ENCODE data around the gene BAG2.
A peak's percentile ranks its signal among the peaks of the same experiment; 100 is the strongest.

DNA sequence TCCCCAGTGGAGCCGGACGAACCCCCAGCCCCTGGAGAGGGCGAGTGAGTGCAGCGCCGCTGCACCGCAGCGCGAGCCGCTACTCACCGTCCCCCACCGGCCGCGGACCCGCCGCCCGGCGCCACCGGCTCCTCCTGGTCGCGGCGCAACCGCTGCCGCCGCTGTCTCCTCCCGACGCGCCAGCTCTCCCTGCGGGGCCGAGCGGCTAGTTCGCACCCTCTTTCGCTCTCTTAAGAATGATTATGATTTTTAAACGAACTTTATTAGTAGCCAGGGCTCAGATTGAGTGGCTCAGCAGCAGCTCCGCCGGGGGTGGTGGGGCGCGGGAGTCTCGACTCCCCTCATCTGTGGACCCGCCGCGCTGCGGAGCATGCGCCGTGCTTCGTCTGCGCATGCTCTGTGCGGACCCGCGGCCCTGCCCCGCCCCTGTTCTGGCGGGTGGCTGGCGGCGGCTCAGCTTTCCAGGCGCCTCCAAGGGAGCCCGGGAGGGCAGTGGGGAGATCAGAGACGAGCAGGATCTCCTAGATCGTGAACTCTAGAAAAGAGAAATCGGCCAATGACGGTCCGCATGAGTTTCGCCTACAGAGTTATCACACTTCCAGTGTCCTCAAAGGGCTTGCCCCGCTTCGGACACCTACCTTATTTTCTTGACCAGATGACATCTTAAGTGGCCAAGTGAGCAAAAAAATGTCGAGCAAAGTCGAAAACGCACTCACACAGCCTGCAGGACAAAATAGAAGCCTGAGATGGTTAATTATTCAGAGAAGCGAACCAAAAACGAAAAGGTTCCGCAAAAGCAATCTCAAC is 50.0 kb downstream of the BAG2 start, which contains the start of gene RAB23:
- TF ChIP-seq POLR2A (IDR thresholded peaks at IDR 0.05), result peak in 1 of 4 donors; percentile 42
- peak; percentile 72 to 87 (median 74) for TF ChIP-seq POLR2AphosphoS5 (IDR thresholded peaks at IDR 0.05)
- TF ChIP-seq EP300 (IDR thresholded peaks at IDR 0.05), result no peak
- TF ChIP-seq, protein P1, sequence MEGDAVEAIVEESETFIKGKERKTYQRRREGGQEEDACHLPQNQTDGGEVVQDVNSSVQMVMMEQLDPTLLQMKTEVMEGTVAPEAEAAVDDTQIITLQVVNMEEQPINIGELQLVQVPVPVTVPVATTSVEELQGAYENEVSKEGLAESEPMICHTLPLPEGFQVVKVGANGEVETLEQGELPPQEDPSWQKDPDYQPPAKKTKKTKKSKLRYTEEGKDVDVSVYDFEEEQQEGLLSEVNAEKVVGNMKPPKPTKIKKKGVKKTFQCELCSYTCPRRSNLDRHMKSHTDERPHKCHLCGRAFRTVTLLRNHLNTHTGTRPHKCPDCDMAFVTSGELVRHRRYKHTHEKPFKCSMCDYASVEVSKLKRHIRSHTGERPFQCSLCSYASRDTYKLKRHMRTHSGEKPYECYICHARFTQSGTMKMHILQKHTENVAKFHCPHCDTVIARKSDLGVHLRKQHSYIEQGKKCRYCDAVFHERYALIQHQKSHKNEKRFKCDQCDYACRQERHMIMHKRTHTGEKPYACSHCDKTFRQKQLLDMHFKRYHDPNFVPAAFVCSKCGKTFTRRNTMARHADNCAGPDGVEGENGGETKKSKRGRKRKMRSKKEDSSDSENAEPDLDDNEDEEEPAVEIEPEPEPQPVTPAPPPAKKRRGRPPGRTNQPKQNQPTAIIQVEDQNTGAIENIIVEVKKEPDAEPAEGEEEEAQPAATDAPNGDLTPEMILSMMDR (IDR thresholded peaks at IDR 0.05), result peak in 2 of 7 experiments; percentile 4 to 17
